GM12872 (cell line): ENCODE data around the gene CHRNA7.

Experiments
- CTCF ChIP-seq: IDR thresholded peaks from 3 replicates; pipeline ENCODE4 v1.5.1; 2011; ENCODE audit warnings: low read depth, mild to moderate bottlenecking, low read length, moderate library complexity; ENCODE audit not compliant: insufficient read depth

The CHRNA7 gene

GRCh38 chr15:32099956-32100684 lies 69.8 kb downstream of the CHRNA7 start:
- TF ChIP-seq CTCF, result no peak

GRCh38 chr15:32104061-32104995 lies 74.0 kb downstream of the CHRNA7 start:
- peak; percentile 51 for TF ChIP-seq CTCF

GRCh38 chr15:32105258-32106241 lies 75.2 kb downstream of the CHRNA7 start:
- TF ChIP-seq CTCF, result no peak

- TF ChIP-seq CTCF, result no peak
Measured at GRCh38 chr15:32106401-32107381, 76.4 kb downstream of the CHRNA7 start.

DNA sequence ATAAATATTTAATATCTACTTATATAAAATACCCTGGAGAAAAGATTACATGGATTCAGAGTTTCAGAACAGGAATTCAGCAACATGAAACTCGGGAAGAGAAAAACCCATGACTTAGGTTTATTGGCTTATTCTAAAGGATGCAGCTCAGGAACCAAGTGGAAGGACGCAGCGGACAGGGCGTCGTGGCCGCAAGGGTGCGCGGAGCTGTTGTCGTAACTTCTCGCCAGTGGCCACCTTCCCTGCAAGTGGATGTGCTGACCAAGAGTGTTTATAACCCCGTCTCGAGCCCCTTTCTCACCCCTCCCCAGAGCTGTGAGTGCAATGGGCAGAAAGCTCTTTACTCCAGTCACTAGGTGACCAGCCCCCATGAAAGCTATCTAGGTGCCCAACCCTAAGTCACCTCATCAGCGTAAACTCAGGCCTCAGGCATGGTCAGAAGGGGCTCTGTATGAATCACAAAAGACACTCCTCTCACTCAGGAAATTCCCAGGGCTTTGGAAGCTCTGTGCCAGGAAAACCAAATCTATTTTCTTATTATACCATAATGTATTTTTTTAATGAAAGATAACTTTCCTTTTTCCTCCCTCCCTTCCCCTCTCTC lies 77.3 kb downstream of the CHRNA7 start:
- no peak for TF ChIP-seq CTCF

DNA sequence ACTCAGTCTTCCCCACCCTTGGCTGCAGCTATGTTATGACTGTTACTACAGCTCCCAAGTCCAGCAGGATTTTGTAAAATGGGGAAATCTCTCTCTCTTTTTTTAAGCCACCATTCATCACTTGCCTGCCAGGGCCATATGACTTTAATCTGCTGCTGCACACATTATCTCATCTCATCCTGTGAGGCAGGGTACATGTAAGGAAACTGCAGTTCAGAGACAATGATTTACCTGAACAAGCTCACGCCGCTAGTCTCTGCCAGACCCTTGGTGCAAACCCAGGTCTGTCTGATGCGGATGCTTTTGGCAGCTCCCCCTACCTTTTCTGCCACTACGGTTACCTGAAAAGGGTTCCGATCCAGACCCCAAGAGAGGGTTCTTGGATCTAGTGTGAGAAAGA lies 78.3 kb downstream of the CHRNA7 start:
- TF ChIP-seq CTCF, result no peak
